Smooth muscle cell (in vitro differentiated cells): ENCODE data around the gene CPNE4. TPM values are rescaled to one million over a fixed set of nuclear protein-coding genes. Genes with fewer than 3 reads are reported as not detected.
"Not testable (repeated sequence)": the region's sequence is repeated elsewhere in the genome, so short reads cannot be mapped to it uniquely, and the experiment has no call there.

Experiments
- DNase-seq: peaks from one replicate; lab custom pipeline; 2025; ENCODE audit not compliant: unreplicated experiment; lab: John Stamatoyannopoulos, UW
- H2AFZ ChIP-seq: fragments of 200-600 bp; sonication (generic); 2 replicates; pipeline ENCODE4 v1.6.0; 2016; ENCODE audit warnings: antibody characterized with exemption, low read depth, mild to moderate bottlenecking
- H3F3A ChIP-seq: fragments of 200-600 bp; sonication (generic); 2 replicates; pipeline ENCODE4 v1.6.0; 2017; ENCODE audit warnings: antibody characterized with exemption, low read depth
- H3K27ac ChIP-seq: fragments of 200-600 bp; sonication (generic); 2 replicates; pipeline ENCODE4 v1.5.1; 2016; ENCODE audit warnings: low read depth, mild to moderate bottlenecking
- H3K27me3 ChIP-seq: fragments of 200-600 bp; sonication (generic); 2 replicates; pipeline ENCODE4 v1.6.1; 2016; ENCODE audit warnings: low read depth, mild to moderate bottlenecking
- H3K36me3 ChIP-seq: fragments of 200-600 bp; sonication (generic); 2 replicates; pipeline ENCODE4 v1.5.1; 2016; ENCODE audit warnings: low read depth
- H3K4me1 ChIP-seq: fragments of 200-600 bp; sonication (generic); 2 replicates; pipeline ENCODE4 v1.5.1; 2016; ENCODE audit warnings: low read depth
- H3K4me2 ChIP-seq: fragments of 200-600 bp; sonication (generic); 2 replicates; pipeline ENCODE4 v1.6.0; 2016; ENCODE audit warnings: mild to moderate bottlenecking
- H3K4me3 ChIP-seq: fragments of 200-600 bp; sonication (generic); 2 replicates; pipeline ENCODE4 v1.5.1; 2016; ENCODE audit warnings: mild to moderate bottlenecking
- H3K79me2 ChIP-seq: fragments of 200-600 bp; sonication (generic); 2 replicates; pipeline ENCODE4 v1.6.0; 2016; ENCODE audit warnings: low read depth, mild to moderate bottlenecking
- H3K9ac ChIP-seq: fragments of 200-600 bp; sonication (generic); 2 replicates; pipeline ENCODE4 v1.6.0; 2016; ENCODE audit warnings: low read depth
- H3K9me3 ChIP-seq: fragments of 200-600 bp; sonication (generic); replicated peaks from 2 replicates; pipeline ENCODE4 v1.5.1; 2016; ENCODE audit warnings: low read depth
- H4K20me1 ChIP-seq: fragments of 200-600 bp; sonication (generic); 2 replicates; pipeline ENCODE4 v1.6.0; 2016; ENCODE audit warnings: low read depth
- CTCF ChIP-seq: fragments of 200-600 bp; sonication (generic); IDR thresholded peaks from 2 replicates; pipeline ENCODE4 v1.5.1; 2017; ENCODE audit warnings: borderline replicate concordance, mild to moderate bottlenecking, antibody characterized with exemption; ENCODE audit not compliant: insufficient read depth, poor library complexity, severe bottlenecking
- WGBS: methylation state at CpG from one replicate; pipeline ENCODE4 v1.1.7; 2016; ENCODE audit warnings: low lambda C conversion rate; 5-methylcytosine and 5-hydroxymethylcytosine counted together
- polyA plus RNA-seq: library from polyadenylated mRNA; unstranded; fragments of >200 nt; fragmentation: Nextera tagmentation; extraction: Ambion mirVana; gene quantifications from 2 replicates; pipeline ENCODE4 v1.2.1, GENCODE V29; 2016
- total RNA-seq: library from RNA; depleted of rRNA; stranded (reverse); fragments of >200 nt; gene quantifications from 2 replicates; pipeline ENCODE4 v1.2.3, GENCODE V29; 2014

CPNE4 gene
- total and polyA plus RNA-seq, 2 experiments from 2014 or later: 0.05 to 1.6 TPM

DNA sequence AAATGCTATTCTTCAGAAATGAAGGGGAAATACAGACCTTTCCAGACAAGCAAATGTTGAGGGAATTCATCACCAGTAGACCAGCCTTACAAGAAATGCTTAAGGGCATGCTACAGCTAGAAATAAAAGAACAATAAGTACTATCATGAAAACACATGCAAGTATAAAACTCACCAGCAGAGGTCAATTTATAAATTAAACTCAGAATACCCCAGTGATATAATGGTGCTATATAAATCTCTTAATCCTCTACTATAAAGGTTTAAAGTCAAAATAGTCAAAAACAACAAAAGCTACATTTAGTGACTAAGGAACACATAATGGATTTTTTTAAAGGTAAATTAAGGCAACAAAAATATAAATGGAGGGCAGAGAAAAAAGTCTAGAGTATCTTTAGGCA lies 142.5 kb downstream of the CPNE4 start:
- Histone ChIP-seq H4K20me1 (no peaks in the 10 kb centered on the region), H3K36me3 (no peaks in the 10 kb centered on the region), H3K4me2 (no peak overlapping the region), H3F3A (no peaks in the 10 kb centered on the region), H3K27ac (no peak overlapping the region), H3K9me3 (no peaks in the 10 kb centered on the region), H3K4me1 (no peaks in the 10 kb centered on the region), H2AFZ (no peak overlapping the region), H3K79me2 (no peaks in the 10 kb centered on the region), H3K4me3 (no peak overlapping the region), H3K9ac (no peak overlapping the region), H3K27me3 (no peaks in the 10 kb centered on the region)
- TF ChIP-seq CTCF: no peak
- DNase-seq: no peak

DNA sequence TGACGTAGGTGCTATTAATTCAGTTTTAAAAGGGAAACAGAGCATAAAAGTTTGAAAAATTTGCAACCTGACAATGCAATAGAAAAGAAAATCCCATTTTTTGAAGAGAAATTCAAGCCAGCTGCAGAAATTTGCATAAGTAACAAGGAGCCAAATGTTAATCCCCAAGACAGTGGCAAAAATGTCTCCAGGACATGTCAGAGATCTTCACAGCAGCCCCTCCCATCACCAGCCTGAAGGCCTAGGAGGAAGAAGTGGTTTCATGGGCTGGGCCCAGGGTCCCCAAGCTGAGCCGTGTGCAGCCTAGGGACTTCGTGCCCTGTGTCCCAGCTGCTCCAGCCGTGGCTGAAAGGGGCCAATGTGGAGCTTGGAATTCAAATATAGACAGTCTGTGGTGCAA lies 148.9 kb downstream of the CPNE4 start:
- not testable (repeated sequence) for H3K9ac ChIP-seq, H3K27ac ChIP-seq, H3K9me3 ChIP-seq, DNase-seq, H3K4me1 ChIP-seq, H2AFZ ChIP-seq, H4K20me1 ChIP-seq, H3K36me3 ChIP-seq, H3K4me3 ChIP-seq, H3K27me3 ChIP-seq, H3K4me2 ChIP-seq, H3K79me2 ChIP-seq, H3F3A ChIP-seq
- WGBS: 90% methylated on average over 4 of the region's 4 CpGs

GRCh38 chr3:131883711-131884407 lies 151.0 kb downstream of the CPNE4 start:
- no peak for DNase-seq
- Histone ChIP-seq H3K9me3 (no peaks in the 10 kb centered on the region), H3F3A (no peaks in the 10 kb centered on the region), H3K27ac (no peak overlapping the region), H4K20me1 (no peaks in the 10 kb centered on the region), H3K4me3 (no peak overlapping the region), H3K4me2 (no peak overlapping the region), H3K9ac (no peak overlapping the region), H3K27me3 (no peaks in the 10 kb centered on the region), H2AFZ (no peak overlapping the region), H3K79me2 (no peaks in the 10 kb centered on the region), H3K4me1 (no peaks in the 10 kb centered on the region), H3K36me3 (no peaks in the 10 kb centered on the region)
- WGBS: 73% methylated on average over 2 of the region's 2 CpGs
- no peak for TF ChIP-seq CTCF

DNA sequence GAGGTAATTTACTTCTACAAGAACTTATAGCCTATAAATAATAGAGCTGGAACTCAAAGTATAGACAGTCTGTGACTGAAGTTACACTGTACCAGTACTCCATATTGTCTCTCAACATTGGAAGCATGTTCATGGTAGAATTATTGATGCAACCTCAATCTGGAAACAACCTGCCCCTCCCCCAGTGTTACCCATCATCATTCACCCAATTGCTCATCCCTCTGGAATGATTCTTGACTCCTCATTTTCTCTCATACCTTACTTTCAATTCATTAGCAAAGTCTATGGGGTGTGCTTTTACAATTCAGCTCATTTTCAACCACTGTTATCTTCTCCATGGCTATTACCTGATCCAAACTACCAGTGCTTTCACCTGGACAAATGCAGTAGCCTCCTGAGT lies 151.7 kb downstream of the CPNE4 start:
- no peak overlapping the region for H3K27ac ChIP-seq
- H3K9me3 ChIP-seq: no peaks in the 10 kb centered on the region
- no peaks in the 10 kb centered on the region for H3F3A ChIP-seq
- no peaks in the 10 kb centered on the region for H3K27me3 ChIP-seq
- no peak for TF ChIP-seq CTCF
- no peaks in the 10 kb centered on the region for H3K4me1 ChIP-seq
- no peak overlapping the region for H3K9ac ChIP-seq
- H3K79me2 ChIP-seq: no peaks in the 10 kb centered on the region
- no peak for DNase-seq
- H4K20me1 ChIP-seq: no peaks in the 10 kb centered on the region
- H3K4me2 ChIP-seq: no peak overlapping the region
- no peak overlapping the region for H2AFZ ChIP-seq
- H3K4me3 ChIP-seq: no peak overlapping the region
- H3K36me3 ChIP-seq: no peaks in the 10 kb centered on the region
